Endothelial cell of umbilical vein (primary cell): ENCODE results near the gene RPL9. TPM values are rescaled to one million over a fixed set of nuclear protein-coding genes. Genes with fewer than 3 reads are reported as not detected.
A peak's percentile ranks its signal among the peaks of the same experiment; 100 is the strongest.

ENCODE experiments used
- Bru-seq: library from RNA; stranded (reverse); fragments of 400-500 nt; gene quantifications from one replicate; lab custom pipeline; 2021; lab: Mats Ljungman, UMichigan
- BruChase-seq, 2 experiments: library from RNA; stranded (reverse); fragments of 400-500 nt; gene quantifications; one replicate each; lab custom pipeline; 2021; lab: Mats Ljungman, UMichigan
- BruUV-seq: library from RNA; stranded (reverse); fragments of 400-500 nt; replicated peaks from 2 replicates; lab custom pipeline; 2021; lab: Mats Ljungman, UMichigan
- CTCF ChIA-PET: fragments of 300-600, 350-600 bp; sonication (Branson Sonifier 250); formaldehyde crosslinking; loops from one replicate; lab custom pipeline; 2021; ENCODE audit warnings: antibody characterized with exemption, inconsistent platforms; lab: Charles Lee
- POLR2A ChIA-PET: fragments of 300-600, 350-600 bp; sonication (Branson Sonifier 250); formaldehyde crosslinking; loops from one replicate; lab custom pipeline; 2021; ENCODE audit warnings: antibody characterized with exemption, inconsistent platforms; lab: Charles Lee
- DNase-seq: peaks from one replicate; pipeline ENCODE4 v3.0.0-alpha.2; 2011; ENCODE audit warnings: low read depth, low spot score
- FAIRE-seq: peaks from 2 replicates; lab custom pipeline; 2011; peaks lifted over from hg19 to GRCh38; lab: Jason Lieb, UNC
- H2AFZ ChIP-seq: 2 replicates; pipeline ENCODE4 v1.6.0; 2012; ENCODE audit warnings: low read depth, low read length, control low read depth, inconsistent platforms
- H3K27ac ChIP-seq: 2 replicates; pipeline ENCODE4 v1.5.1; 2011; ENCODE audit warnings: low read depth, mild to moderate bottlenecking, control low read depth, low read length, moderate library complexity; ENCODE audit not compliant: insufficient read depth
- H3K27me3 ChIP-seq, 2 experiments: 2 replicates each; pipeline versions ENCODE4 v1.6.0 to v1.6.1; 2011; ENCODE audit warnings: low read length in 2 of 2, mixed read lengths in 1 of 2; ENCODE audit not compliant: control insufficient read depth in 2 of 2, insufficient read depth in 2 of 2
- H3K36me3 ChIP-seq, 2 experiments: 2 replicates in 1 of 2; 3 replicates in 1 of 2; pipeline ENCODE4 v1.5.1; 2011; ENCODE audit warnings: low read length in 2 of 2, mild to moderate bottlenecking in 1 of 2, moderate library complexity in 1 of 2; ENCODE audit not compliant: control insufficient read depth in 2 of 2, insufficient read depth in 2 of 2; ENCODE audit errors: extremely low read depth in 1 of 2
- H3K4me1 ChIP-seq: 3 replicates; pipeline ENCODE4 v1.5.1; 2011; ENCODE audit warnings: mild to moderate bottlenecking, low read length; ENCODE audit not compliant: control insufficient read depth, insufficient read depth; ENCODE audit errors: extremely low read depth
- H3K4me2 ChIP-seq: 2 replicates; pipeline ENCODE4 v1.6.1; 2011; ENCODE audit warnings: low read length, control low read depth, mixed read lengths; ENCODE audit not compliant: insufficient read depth
- H3K4me3 ChIP-seq, 3 experiments: fragments of 200-600 bp in 1 of 3; sonication (generic), shearing (Covaris generic) in 1 of 3; replicated peaks in 1 of 3; 2 replicates each; pipeline ENCODE4 v1.5.1; 2011 to 2016; ENCODE audit warnings: control low read depth in 3 of 3, low read length in 3 of 3, mild to moderate bottlenecking in 2 of 3, inconsistent platforms in 1 of 3, low read depth in 1 of 3, moderate library complexity in 1 of 3; ENCODE audit not compliant: insufficient read depth in 1 of 3
- H3K79me2 ChIP-seq: 2 replicates; pipeline ENCODE4 v1.6.0; 2012; ENCODE audit warnings: low read length, inconsistent platforms; ENCODE audit not compliant: control insufficient read depth, insufficient read depth
- H3K9ac ChIP-seq: replicated peaks from 2 replicates; pipeline ENCODE3; 2011; ENCODE audit warnings: low read length, control low read depth; ENCODE audit not compliant: insufficient read depth; ENCODE audit errors: extremely low read depth
- H3K9me1 ChIP-seq: replicated peaks from 3 replicates; pipeline ENCODE4 v1.6.0; 2011; ENCODE audit warnings: mild to moderate bottlenecking, low read length; ENCODE audit not compliant: control insufficient read depth, insufficient read depth; ENCODE audit errors: extremely low read depth
- H3K9me3 ChIP-seq: replicated peaks from 2 replicates; pipeline ENCODE4 v1.5.1; 2012; ENCODE audit warnings: low read length, inconsistent platforms; ENCODE audit not compliant: control insufficient read depth, insufficient read depth
- H4K20me1 ChIP-seq: replicated peaks from 2 replicates; pipeline ENCODE3; 2011; ENCODE audit warnings: mild to moderate bottlenecking, low read length; ENCODE audit not compliant: control insufficient read depth, insufficient read depth; ENCODE audit errors: extremely low read depth
- EZH2 ChIP-seq: IDR thresholded peaks from 2 replicates; pipeline ENCODE4 v1.6.1; 2012; ENCODE audit warnings: borderline replicate concordance, low read depth, mild to moderate bottlenecking, moderate library complexity, low read length, inconsistent platforms; ENCODE audit not compliant: severe bottlenecking
- FOS ChIP-seq: IDR thresholded peaks from 2 replicates; pipeline ENCODE4 v1.6.1; 2011; ENCODE audit warnings: mild to moderate bottlenecking, low read length, moderate library complexity, borderline replicate concordance; ENCODE audit not compliant: insufficient read depth
- GATA2 ChIP-seq: IDR thresholded peaks from 2 replicates; pipeline ENCODE4 v1.7.0; 2011; ENCODE audit warnings: low read depth, mild to moderate bottlenecking, moderate library complexity, mixed read lengths, low read length; ENCODE audit not compliant: insufficient read length, insufficient read depth
- JUN ChIP-seq: IDR thresholded peaks from 2 replicates; pipeline ENCODE4 v1.6.1; 2011; ENCODE audit warnings: borderline replicate concordance, low read depth; ENCODE audit not compliant: insufficient read length, insufficient read depth
- MYC ChIP-seq: IDR thresholded peaks from one replicate; pipeline ENCODE4 v1.6.1; 2011; ENCODE audit warnings: mild to moderate bottlenecking, low read depth, low read length
- POLR2A ChIP-seq: IDR thresholded peaks from 2 replicates; pipeline ENCODE4 v1.6.1; 2012; ENCODE audit warnings: low read depth, mild to moderate bottlenecking, control low read depth, low read length
- POLR2AphosphoS5 ChIP-seq: IDR thresholded peaks from 2 replicates; pipeline ENCODE4 v1.6.1; 2012; ENCODE audit warnings: low read depth, mild to moderate bottlenecking, control low read depth, low read length, moderate library complexity; ENCODE audit not compliant: insufficient read depth
- dilution Hi-C: fragments of 300-500 bp; cut with MboI; formaldehyde crosslinking; loops from one replicate; pipeline ENCODE4 v1.15.0; 2019; ENCODE audit warnings: low sequenced_read_pairs; ENCODE audit not compliant: extremely low pct_ligation_motif_present
- intact Hi-C: fragments of 100-400 bp; cut with micrococcal nuclease; formaldehyde crosslinking; loops from one replicate; pipeline ENCODE4 v1.10.0; 2022
- long read RNA-seq: library from polyadenylated mRNA; stranded (forward); transcript quantifications from one replicate; pipeline ENCODE4 v2.0.0, GENCODE V29; 2021
- polyA minus RNA-seq, 3 experiments: library from RNA; depleted of rRNA, polyadenylated mRNA; stranded (reverse); fragments of >200 nt; gene quantifications; 1 replicate in 1 of 3; 2 replicates in 2 of 3; pipeline ENCODE4 v1.2.3, GENCODE V29; 2011
- polyA plus RNA-seq, 4 experiments: library from polyadenylated mRNA; depleted of rRNA in 3 of 4; stranded (reverse) in 3 of 4; unstranded in 1 of 4; fragments of >200 nt; gene quantifications; 2 replicates each; pipeline versions ENCODE4 v1.2.1 to v1.2.3, GENCODE V29; 2011 to 2012; ENCODE audit warnings: missing spikeins in 1 of 4
- total RNA-seq: library from RNA; stranded (reverse); gene quantifications from 2 replicates; pipeline ENCODE4 v1.2.3, GENCODE V29; 2021
- TF ChIP-seq, protein P1 (sequence below), 2 donors: IDR thresholded peaks; 1 replicate in 1 of 2; 2 replicates in 1 of 2; pipeline ENCODE4 v1.5.1; 2011; ENCODE audit warnings: low read length in 2 of 2, mild to moderate bottlenecking in 2 of 2, moderate library complexity in 2 of 2, control low read depth in 1 of 2, inconsistent platforms in 1 of 2, low read depth in 1 of 2; ENCODE audit not compliant: insufficient read depth in 1 of 2; ENCODE audit errors: extremely low read depth in 1 of 2
- TF ChIP-seq, protein P2 (sequence below): IDR thresholded peaks from 2 replicates; pipeline ENCODE4 v1.6.1; 2011; ENCODE audit not compliant: insufficient read depth, insufficient read length

RPL9 gene
- total RNA-seq, result 963 and 988 TPM in 2 replicates
- 547 and 1,186 TPM in 2 replicates for polyA plus RNA-seq
- polyA plus RNA-seq (2011; cell fraction: cytosol; rRNA removed), result 1,188 and 1,430 TPM in 2 replicates
- 316 and 532 TPM in 2 replicates for polyA plus RNA-seq (2011; cell fraction: nucleus; rRNA removed)
- 1,381 and 1,788 TPM in 2 replicates for polyA plus RNA-seq (2012)
- 69.0 and 71.6 TPM in 2 replicates for polyA minus RNA-seq
- polyA minus RNA-seq (2011; cell fraction: cytosol; rRNA and poly(A)+ RNA removed), result 525 TPM
- polyA minus RNA-seq (2011; cell fraction: nucleus; rRNA and poly(A)+ RNA removed), result 185 and 229 TPM in 2 replicates
- percentile 99 among the genes with signal in this experiment for Bru-seq, nascent RNA
- percentile 99 among the genes with signal in this experiment for BruChase-seq, experiment 1, labeled RNA remaining after a 6-hour chase
- percentile 98 among the genes with signal in this experiment for BruChase-seq, experiment 2, labeled RNA remaining after a 2-hour chase
- long read RNA-seq, transcript RPL9-214 (8 exons, 2,354 nt), result major isoform, 447 of 554 reads
- long read RNA-seq, transcript RPL9-210 (3 exons, 619 nt), result minor isoform, 5 of 554 reads
- long read RNA-seq, transcript RPL9-203 (7 exons, 1,127 nt), result minor isoform, 62 of 554 reads
- long read RNA-seq, partial matches to known transcripts, result 9 of 554 reads
- long read RNA-seq, other reads (novel, unspliced or antisense), result 27 of 554 reads

DNA sequence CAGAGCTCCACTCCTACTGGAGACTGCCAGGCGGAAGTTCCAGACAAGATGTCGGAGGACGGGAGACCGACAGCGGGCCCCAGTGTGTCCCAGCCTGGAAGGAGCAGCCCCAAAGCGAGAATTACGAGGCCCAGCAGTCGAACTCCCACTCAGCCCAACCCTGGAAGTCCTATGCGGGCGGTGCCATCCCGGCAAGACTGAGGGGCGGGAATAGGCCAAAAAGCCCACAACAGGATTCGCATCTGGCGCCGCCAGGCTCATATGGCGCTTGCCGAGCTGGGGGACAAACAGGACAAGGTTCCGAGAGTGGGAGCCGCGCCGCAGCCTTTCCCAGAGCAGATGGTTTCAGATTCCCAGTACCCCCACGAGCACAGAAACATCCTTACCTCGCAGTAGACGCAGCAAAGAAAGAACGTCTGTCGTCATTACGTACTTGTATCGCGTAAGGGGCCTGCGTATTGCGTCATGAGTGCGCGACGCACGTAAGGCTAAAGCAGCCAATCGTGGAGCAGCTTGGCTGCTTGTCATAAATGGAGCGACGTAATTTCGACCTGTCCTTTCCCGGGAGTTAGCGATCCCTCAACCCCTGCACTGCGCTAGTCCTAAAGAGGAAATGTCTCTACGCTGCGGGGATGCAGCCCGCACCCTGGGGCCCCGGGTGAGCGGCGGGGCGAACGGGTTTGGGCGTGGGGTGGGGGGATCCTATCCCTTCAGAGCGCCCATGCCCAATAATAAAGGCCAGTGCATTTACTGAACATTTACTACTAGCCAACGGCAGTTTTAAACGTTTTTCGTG, at the start of gene RPL9, which contains the start of gene LIAS:
Gene RPL9, minus strand, starts transcription at position 418 of the 796 bp plus-strand sequence. CDS start 483 bp downstream, outside the sequence.
Gene LIAS, plus strand, starts transcription at position 552 of the 796 bp plus-strand sequence. Its CDS starts 62 bp downstream, at position 614.
- TF ChIP-seq GATA2 (no peak), JUN (peak; percentile 52), MYC (peak; percentile 27), POLR2AphosphoS5 (peak; percentile 97), POLR2A (peak; percentile 98), EZH2 (no peak), FOS (no peak)
- TF ChIP-seq, protein P1, sequence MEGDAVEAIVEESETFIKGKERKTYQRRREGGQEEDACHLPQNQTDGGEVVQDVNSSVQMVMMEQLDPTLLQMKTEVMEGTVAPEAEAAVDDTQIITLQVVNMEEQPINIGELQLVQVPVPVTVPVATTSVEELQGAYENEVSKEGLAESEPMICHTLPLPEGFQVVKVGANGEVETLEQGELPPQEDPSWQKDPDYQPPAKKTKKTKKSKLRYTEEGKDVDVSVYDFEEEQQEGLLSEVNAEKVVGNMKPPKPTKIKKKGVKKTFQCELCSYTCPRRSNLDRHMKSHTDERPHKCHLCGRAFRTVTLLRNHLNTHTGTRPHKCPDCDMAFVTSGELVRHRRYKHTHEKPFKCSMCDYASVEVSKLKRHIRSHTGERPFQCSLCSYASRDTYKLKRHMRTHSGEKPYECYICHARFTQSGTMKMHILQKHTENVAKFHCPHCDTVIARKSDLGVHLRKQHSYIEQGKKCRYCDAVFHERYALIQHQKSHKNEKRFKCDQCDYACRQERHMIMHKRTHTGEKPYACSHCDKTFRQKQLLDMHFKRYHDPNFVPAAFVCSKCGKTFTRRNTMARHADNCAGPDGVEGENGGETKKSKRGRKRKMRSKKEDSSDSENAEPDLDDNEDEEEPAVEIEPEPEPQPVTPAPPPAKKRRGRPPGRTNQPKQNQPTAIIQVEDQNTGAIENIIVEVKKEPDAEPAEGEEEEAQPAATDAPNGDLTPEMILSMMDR (IDR thresholded peaks at IDR 0.05; ENCODE audit: extremely low read depth in 1 of 2, insufficient read depth in 1 of 2, low read depth in 1 of 2, low read length in 2 of 2), result no peak
- TF ChIP-seq, protein P2, sequence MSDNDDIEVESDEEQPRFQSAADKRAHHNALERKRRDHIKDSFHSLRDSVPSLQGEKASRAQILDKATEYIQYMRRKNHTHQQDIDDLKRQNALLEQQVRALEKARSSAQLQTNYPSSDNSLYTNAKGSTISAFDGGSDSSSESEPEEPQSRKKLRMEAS, result no peak
- Histone ChIP-seq H3K4me3 (peak within 1 kb of the TSS; percentile 55 to 99 (median 93)), H3K79me2 (peaks cover 38% of the 10 kb centered on the region), H4K20me1 (peaks cover 4% of the 10 kb centered on the region), H3K27me3 (no peaks in the 10 kb centered on the region), H3K4me1 (peaks cover 26% of the 10 kb centered on the region), H3K27ac (peak within 1 kb of the TSS; percentile 83), H3K9me1 (no peaks in the 10 kb centered on the region), H3K36me3 (peaks cover 7 to 21% of the 10 kb centered on the region in 2 experiments), H3K9ac (peak within 1 kb of the TSS; percentile 92), H2AFZ (peak within 1 kb of the TSS; percentile 93), H3K9me3 (no peaks in the 10 kb centered on the region), H3K4me2 (peak within 1 kb of the TSS; percentile 97)
- POLR2A ChIA-PET, result interaction anchor here (0.8 to 2.0 kb wide), 3 partner anchors 10 to 203 kb away, joined by 3 to 8 read pairs (median 3); partner anchors contain the start of gene UGDH
- CTCF ChIA-PET, result interaction anchor here (0.7 kb wide), 1 partner anchor 11 kb away, joined by 5 read pairs; no protein-coding TSS in a partner anchor
- DNase-seq (peak; percentile 99), FAIRE-seq (peak; percentile 100)
- dilution Hi-C loops (no loop called here), intact Hi-C loops (loop anchor here (1.0 kb wide), 2 partner anchors 203 to 276 kb away; partner anchors contain the start of gene WDR19)
- BruUV-seq, result TSS peak; percentile 51
